Liver (tissue), 9 donors: ENCODE measurements around the gene SOX13. TPM values are rescaled to one million over a fixed set of nuclear protein-coding genes. Genes with fewer than 3 reads are reported as not detected.

Experiments used
- DNase-seq: peaks from one replicate; pipeline ENCODE4 v3.0.0-alpha.2; 2017; ENCODE audit warnings: low spot score
- H3K27ac ChIP-seq, 2 donors: one replicate each; pipeline ENCODE4 v1.7.0; 2013; ENCODE audit warnings: inconsistent platforms in 2 of 2, low read length in 2 of 2, control low read depth in 1 of 2, low read depth in 1 of 2, mild to moderate bottlenecking in 1 of 2
- H3K27me3 ChIP-seq, 4 donors: one replicate each; pipeline versions ENCODE4 v1.6.1 to v1.7.0; 2013; ENCODE audit warnings: low read length in 3 of 4, inconsistent platforms in 1 of 4, mild to moderate bottlenecking in 1 of 4, moderate library complexity in 1 of 4; ENCODE audit not compliant: control insufficient read depth in 4 of 4, insufficient read depth in 4 of 4
- H3K36me3 ChIP-seq, 4 donors: one replicate each; pipeline versions ENCODE4 v1.6.1 to v1.7.0; 2013; ENCODE audit warnings: low read length in 3 of 4, mild to moderate bottlenecking in 3 of 4, low read depth in 1 of 4, moderate library complexity in 1 of 4; ENCODE audit not compliant: control insufficient read depth in 4 of 4, insufficient read depth in 3 of 4
- H3K4me1 ChIP-seq, 4 donors: one replicate each; pipeline versions ENCODE4 v1.6.1 to v1.7.0; 2013; ENCODE audit warnings: low read length in 3 of 4, mild to moderate bottlenecking in 3 of 4, moderate library complexity in 1 of 4; ENCODE audit not compliant: control insufficient read depth in 4 of 4, insufficient read depth in 4 of 4
- H3K4me3 ChIP-seq, 3 donors: one replicate each; pipeline versions ENCODE4 v1.6.1 to v1.7.0; 2013; ENCODE audit warnings: low read length in 3 of 3, control low read depth in 1 of 3, low read depth in 1 of 3, mild to moderate bottlenecking in 1 of 3
- H3K9ac ChIP-seq, 2 donors: one replicate each; pipeline ENCODE4 v1.7.0; 2013; ENCODE audit warnings: low read length in 2 of 2, mild to moderate bottlenecking in 2 of 2, moderate library complexity in 2 of 2, control low read depth in 1 of 2, low read depth in 1 of 2
- H3K9me3 ChIP-seq, 4 donors: one replicate each; pipeline versions ENCODE4 v1.6.1 to v1.7.0; 2013; ENCODE audit warnings: low read length in 3 of 4; ENCODE audit not compliant: control insufficient read depth in 4 of 4
- CTCF ChIP-seq: fragments of 150-350 bp; IDR thresholded peaks from 2 replicates; pipeline ENCODE4 v1.5.1; 2017; ENCODE audit warnings: improper control_type of control experiment, low read depth, low read length; ENCODE audit not compliant: missing input control
- FOXA1 ChIP-seq: IDR thresholded peaks from 2 replicates; pipeline ENCODE4 v1.6.1; 2016; ENCODE audit warnings: antibody characterized with exemption
- GABPA ChIP-seq, 2 donors: IDR thresholded peaks in 1 of 2; conservative IDR thresholded peaks in 1 of 2; 2 replicates each; pipeline ENCODE4 v1.6.1; 2016; ENCODE audit warnings: antibody characterized with exemption in 2 of 2, mild to moderate bottlenecking in 1 of 2, moderate library complexity in 1 of 2
- JUND ChIP-seq, 2 donors: IDR thresholded peaks; 2 replicates each; pipeline ENCODE4 v1.6.1; 2016; ENCODE audit warnings: antibody characterized with exemption in 2 of 2
- MAX ChIP-seq: IDR thresholded peaks from 2 replicates; pipeline ENCODE4 v1.6.1; 2016; ENCODE audit warnings: antibody characterized with exemption
- NR2F2 ChIP-seq: IDR thresholded peaks from 2 replicates; pipeline ENCODE4 v1.6.1; 2016; ENCODE audit warnings: antibody characterized with exemption
- REST ChIP-seq: IDR thresholded peaks from 2 replicates; pipeline ENCODE4 v1.6.1; 2016; ENCODE audit warnings: antibody characterized with exemption, mild to moderate bottlenecking
- YY1 ChIP-seq: IDR thresholded peaks from 2 replicates; pipeline ENCODE4 v1.6.1; 2016; ENCODE audit warnings: antibody characterized with exemption, mild to moderate bottlenecking
- WGBS: extraction: QIAGEN DNeasy Blood & Tissue Kit; methylation state at CpG from one replicate; pipeline ENCODE4 v1.1.7; 2013; 5-methylcytosine and 5-hydroxymethylcytosine counted together
- polyA plus RNA-seq, 2 donors: library from polyadenylated mRNA; stranded (reverse) in 1 of 2; unstranded in 1 of 2; fragments of 200-250 nt in 1 of 2; fragments of >200 nt in 1 of 2; fragmentation: Nextera tagmentation in 1 of 2; extraction: Ambion mirVana in 1 of 2; gene quantifications; one replicate each; pipeline versions ENCODE4 v1.2.1 to v1.2.3, GENCODE V29; 2013 to 2015
- total RNA-seq, 2 donors: library from RNA; depleted of rRNA; stranded (reverse); fragments of >200 nt; gene quantifications; one replicate each; pipeline ENCODE4 v1.2.3, GENCODE V29; 2014
- donor health status: healthy.
- donor health status: healthy.
- donor health status: healthy.
- donor health status: healthy.
- donor health status: healthy.

The SOX13 gene
- total and polyA plus RNA-seq, 4 donors = 7.8 to 15.5 (median 8.7) TPM

- TF ChIP-seq GABPA (IDR thresholded peaks at IDR 0.05 in 1 of 2, conservative IDR thresholded peaks at IDR 0.05 in 1 of 2) (peak in 1 of 2 donors; percentile 55), FOXA1 (no peak), JUND (IDR thresholded peaks at IDR 0.05) (no peak)
Measured at GRCh38 chr1:204127597-204128242, 54.8 kb downstream of the SOX13 start (continued).

GRCh38 chr1:204128464-204128963 lies 55.6 kb downstream of the SOX13 start:
- Histone ChIP-seq H3K4me3 (peak overlapping the region in 2 of 3 donors; percentile 44 to 47), H3K27ac (peak overlapping the region; percentile 49 to 89), H3K4me1 (peaks cover 14 to 67% (median 56%) of the 10 kb centered on the region in 4 donors)

More at GRCh38 chr1:204128464-204128963, 55.6 kb downstream of the SOX13 start:
- Histone ChIP-seq H3K36me3 (peaks cover 4 to 19% (median 11%) of the 10 kb centered on the region in 4 donors), H3K27me3 (no peaks in the 10 kb centered on the region), H3K9ac (peak overlapping the region; percentile 35 to 50), H3K9me3 (no peaks in the 10 kb centered on the region)
- 59% methylated on average over 4 of the region's 4 CpGs for WGBS
- TF ChIP-seq MAX (no peak), NR2F2 (no peak), REST (no peak), YY1 (no peak), CTCF (no peak)
- no peak for DNase-seq
